K562 (cell line): ENCODE results near the gene P2RY6.

Experiments
- SP1 ChIP-seq: sonication (generic); formaldehyde crosslinking; IDR thresholded peaks from 2 replicates; pipeline ENCODE4 v1.8.1; 2022; ENCODE audit warnings: mild to moderate bottlenecking, missing genetic modification reagents
- TF ChIP-seq, protein P1 (sequence below): sonication (generic); formaldehyde crosslinking; IDR thresholded peaks from 2 replicates; pipeline ENCODE4 v1.5.0; 2020; ENCODE audit warnings: missing genetic modification reagents
- TF ChIP-seq, protein P2 (sequence below): fragments of 150-350 bp; IDR thresholded peaks from 2 replicates; pipeline ENCODE4 v1.6.1; 2014; ENCODE audit warnings: low read depth, mild to moderate bottlenecking, low read length, borderline replicate concordance

DNA sequence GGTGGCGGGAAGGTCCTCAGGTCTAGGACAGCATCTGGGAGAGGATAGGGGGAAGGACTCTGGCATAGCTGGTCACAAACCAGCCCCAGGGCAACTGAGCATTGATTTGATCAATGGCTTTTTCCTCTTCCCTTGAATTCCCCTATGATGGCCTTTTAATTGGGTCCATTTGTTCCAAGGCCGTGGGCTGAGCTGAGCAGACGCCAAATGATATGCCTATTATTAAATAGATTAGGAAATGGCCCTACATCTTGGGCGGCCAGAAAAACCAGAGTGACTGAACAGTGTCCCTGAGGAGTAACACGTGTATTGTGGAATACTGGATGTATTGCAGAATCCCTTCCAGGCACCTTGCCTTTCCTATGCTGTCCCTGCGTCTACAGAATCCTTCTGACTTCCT, 26.7 kb upstream of the P2RY6 start:
- TF ChIP-seq, protein P1, sequence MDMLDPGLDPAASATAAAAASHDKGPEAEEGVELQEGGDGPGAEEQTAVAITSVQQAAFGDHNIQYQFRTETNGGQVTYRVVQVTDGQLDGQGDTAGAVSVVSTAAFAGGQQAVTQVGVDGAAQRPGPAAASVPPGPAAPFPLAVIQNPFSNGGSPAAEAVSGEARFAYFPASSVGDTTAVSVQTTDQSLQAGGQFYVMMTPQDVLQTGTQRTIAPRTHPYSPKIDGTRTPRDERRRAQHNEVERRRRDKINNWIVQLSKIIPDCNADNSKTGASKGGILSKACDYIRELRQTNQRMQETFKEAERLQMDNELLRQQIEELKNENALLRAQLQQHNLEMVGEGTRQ: no peak
- no peak for TF ChIP-seq SP1 (CRISPR knock-in tag)
- TF ChIP-seq, protein P2, sequence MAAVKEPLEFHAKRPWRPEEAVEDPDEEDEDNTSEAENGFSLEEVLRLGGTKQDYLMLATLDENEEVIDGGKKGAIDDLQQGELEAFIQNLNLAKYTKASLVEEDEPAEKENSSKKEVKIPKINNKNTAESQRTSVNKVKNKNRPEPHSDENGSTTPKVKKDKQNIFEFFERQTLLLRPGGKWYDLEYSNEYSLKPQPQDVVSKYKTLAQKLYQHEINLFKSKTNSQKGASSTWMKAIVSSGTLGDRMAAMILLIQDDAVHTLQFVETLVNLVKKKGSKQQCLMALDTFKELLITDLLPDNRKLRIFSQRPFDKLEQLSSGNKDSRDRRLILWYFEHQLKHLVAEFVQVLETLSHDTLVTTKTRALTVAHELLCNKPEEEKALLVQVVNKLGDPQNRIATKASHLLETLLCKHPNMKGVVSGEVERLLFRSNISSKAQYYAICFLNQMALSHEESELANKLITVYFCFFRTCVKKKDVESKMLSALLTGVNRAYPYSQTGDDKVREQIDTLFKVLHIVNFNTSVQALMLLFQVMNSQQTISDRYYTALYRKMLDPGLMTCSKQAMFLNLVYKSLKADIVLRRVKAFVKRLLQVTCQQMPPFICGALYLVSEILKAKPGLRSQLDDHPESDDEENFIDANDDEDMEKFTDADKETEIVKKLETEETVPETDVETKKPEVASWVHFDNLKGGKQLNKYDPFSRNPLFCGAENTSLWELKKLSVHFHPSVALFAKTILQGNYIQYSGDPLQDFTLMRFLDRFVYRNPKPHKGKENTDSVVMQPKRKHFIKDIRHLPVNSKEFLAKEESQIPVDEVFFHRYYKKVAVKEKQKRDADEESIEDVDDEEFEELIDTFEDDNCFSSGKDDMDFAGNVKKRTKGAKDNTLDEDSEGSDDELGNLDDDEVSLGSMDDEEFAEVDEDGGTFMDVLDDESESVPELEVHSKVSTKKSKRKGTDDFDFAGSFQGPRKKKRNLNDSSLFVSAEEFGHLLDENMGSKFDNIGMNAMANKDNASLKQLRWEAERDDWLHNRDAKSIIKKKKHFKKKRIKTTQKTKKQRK: no peak
